NCI-H146 (cell line): ENCODE data around the gene ABL2.
"Not testable (repeated sequence)": the region's sequence is repeated elsewhere in the genome, so short reads cannot be mapped to it uniquely, and the experiment has no call there.

ENCODE experiments used
- DNase-seq: peaks from one replicate; lab custom pipeline; 2025; lab: John Stamatoyannopoulos, UW

The ABL2 gene

DNA sequence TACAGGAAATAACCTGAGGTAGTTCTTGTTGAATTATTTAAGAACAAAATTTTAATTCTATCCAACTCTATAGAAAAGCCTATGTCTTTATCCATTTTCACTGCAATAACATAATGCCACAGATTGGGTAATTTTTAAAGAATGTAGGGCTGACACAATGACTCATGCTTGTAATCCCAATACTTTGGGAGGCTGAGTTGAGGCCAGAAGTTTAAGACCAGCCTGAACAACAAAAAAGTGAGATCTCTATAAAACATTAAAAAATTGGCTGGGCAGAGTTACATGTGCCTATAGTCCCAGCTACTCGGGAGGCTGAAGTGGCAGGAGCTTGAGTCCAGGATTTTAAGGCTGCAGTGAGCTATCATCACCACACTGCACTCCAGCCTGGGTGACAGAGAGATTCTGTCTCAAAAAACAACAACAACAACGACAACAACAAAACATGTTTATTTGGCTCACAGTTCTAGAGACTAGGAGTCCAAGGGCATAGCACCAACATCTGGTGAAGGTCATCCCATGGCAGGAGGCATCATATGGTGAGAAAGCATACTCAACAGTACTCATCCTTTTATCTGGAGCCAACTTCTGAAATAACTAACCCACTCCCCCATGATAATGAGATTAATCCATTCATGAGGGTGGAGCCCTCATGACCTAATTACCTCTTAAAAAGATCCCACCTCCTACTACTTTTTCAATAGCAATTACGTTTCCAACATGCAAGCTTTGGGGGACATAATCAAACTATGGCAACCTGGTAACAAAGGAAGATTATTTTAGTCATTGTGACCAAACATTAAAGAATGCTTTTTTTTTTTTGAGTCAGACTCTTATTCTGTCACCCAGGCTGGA lies 59.6 kb downstream of the ABL2 start:
- DNase-seq = no peak

DNA sequence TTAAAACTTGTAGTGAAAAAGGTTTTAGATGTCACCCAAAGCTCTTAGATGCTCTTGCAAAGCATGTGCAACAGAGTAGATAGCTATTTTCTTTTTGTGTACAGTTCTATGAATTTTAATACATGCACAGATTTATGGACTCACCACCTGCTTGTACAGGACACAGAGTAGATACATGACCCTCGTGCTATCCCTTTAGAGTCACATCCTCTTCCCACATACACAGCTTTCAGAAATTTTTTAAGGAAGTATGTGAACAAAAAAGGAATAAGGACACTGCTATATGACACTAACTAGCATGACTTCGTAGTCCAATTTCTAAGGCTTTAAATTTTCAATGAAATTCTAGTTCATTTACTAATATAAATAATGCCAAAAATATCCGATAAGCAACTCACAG lies 60.9 kb downstream of the ABL2 start:
- no peak for DNase-seq

DNA sequence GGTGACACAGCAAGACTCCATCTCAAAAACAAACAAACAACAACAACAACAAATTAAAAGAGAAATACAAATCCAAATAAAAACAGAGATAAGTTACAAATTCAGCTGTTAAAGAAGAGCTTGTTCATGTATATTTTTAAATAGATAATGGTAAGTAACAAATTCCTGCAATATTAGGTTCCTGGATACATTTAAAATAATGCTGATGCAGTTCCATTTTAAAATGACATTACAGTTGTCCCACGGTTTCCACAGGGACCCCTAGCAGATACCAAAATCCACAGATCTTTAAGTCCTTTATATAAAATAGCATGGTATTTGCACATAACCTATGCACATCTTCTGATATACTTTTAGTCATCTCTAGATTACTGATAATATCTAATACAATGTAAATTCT lies 61.5 kb downstream of the ABL2 start:
- no peak for DNase-seq

DNA sequence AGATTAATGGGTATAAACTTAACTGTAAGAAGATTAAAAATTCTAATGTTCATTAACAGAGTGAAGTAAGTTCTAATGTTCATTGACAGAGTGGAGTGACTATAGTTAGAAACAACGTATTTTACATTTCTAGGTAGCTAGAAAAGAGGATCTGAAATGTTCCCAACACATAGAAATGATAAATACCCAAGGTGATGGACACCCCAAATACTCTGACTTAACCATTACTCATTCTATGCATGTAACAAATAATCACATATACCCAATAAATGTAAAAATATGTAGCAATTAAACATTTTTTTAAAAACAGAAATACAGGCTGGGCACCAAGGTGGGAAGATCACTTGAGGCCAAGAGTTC lies 62.1 kb downstream of the ABL2 start:
- DNase-seq = no peak

DNA sequence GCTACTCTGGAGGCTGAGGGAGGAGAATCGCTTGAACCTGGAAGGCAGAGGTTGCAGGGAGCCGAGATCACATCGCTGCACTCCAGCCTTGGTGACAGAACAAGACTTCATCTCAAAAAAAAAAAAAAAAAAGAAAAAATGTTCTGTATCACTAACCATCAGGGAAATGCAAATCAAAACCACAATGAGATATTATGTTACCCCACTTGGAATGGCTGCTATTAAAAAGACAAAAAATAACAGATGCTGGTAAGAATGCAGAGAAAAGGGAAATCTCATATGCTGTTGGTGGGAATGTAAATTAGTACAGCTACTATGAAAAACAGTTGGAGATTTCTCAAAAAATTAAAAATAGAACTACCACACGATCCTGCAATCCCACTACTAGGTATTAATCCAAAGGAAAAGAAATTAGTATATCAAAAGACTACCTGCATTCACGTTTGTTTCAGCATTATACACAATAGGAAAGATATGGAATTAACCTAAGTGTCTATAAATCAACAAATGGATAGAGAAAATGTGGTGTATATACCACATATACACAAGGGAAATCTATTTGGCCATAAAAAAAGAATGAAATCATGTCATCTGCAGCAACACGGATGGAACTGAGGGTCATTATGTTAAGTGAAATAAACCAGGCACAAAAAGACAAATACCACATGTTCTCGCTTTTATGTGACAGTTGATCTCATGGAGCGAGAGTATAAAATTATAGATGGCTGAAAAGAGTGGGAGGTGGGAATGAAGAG lies 62.6 kb downstream of the ABL2 start:
- DNase-seq = no peak

DNA sequence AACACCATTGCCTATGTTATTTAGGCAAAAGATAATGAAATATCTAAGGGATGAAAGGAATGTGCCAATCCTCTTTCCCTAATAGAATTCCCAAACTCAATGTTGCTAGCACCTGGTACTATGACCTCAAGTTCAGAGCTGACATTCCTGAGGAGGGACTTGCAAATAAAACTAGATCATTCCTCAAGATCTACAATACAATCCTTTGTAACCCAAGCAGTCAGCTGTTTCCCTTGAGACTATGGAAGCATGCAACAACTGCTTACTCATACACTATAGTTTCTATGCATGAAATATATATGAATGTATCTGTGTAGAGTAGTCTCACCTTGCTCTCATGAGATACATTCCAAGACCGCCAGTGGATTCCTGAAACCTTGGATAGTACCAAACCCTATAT lies 65.0 kb downstream of the ABL2 start:
- no peak for DNase-seq

DNA sequence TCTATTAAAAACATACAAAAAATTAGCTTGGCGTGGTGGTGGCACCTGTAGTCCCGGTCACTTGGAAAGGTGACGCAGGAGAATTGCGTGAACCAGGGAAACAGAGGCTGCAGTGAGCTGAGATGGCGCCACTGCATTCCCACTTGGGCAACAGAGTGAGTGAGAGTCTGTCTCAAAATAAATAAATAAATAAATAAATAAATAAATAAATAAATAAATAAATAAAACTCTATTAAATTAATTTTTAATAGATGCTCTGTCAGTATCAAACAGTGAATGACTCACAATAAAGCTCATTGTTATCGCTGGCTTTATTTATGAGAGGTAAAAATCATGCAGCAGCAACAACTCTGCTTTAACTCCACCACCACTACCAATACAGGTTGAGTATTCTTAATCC lies 72.8 kb downstream of the ABL2 start:
- DNase-seq = no peak

DNA sequence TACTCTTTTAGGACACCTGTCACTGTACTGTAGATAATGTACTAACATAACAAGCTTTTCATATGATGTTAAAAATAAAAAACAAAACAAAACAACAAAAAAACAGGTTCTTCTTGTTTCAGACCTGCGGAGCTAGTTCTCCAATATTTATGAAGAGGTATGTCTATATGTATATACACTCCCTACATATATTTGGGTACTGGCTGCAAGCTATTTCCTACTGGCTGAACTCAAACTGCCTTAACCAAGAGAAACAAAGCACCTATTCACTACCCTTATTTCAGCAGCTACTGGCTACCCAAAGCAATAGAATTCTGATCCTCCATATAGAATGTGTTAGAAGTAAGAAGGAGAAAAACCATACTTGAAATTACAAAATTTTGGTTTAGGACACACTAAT lies 73.5 kb downstream of the ABL2 start:
- no peak for DNase-seq

DNA sequence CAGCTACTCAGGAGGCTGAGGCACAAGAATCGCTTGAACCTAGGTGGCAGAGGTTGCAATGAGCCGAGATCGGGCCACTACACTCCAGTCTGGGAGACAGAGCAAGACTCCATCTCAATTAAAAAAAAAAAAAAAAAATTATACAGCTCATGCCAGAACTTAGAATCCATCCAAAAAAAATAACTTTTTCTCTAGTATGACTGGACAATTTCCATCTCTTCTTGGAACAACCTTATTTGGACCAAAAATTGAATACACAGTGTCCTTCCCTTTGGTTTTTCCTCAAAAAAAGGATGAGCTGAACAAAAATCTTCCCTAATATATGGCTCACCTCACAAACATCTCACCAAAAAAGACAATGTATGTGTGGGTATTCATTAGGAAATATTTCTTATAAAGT lies 73.9 kb downstream of the ABL2 start:
- DNase-seq = no peak

DNA sequence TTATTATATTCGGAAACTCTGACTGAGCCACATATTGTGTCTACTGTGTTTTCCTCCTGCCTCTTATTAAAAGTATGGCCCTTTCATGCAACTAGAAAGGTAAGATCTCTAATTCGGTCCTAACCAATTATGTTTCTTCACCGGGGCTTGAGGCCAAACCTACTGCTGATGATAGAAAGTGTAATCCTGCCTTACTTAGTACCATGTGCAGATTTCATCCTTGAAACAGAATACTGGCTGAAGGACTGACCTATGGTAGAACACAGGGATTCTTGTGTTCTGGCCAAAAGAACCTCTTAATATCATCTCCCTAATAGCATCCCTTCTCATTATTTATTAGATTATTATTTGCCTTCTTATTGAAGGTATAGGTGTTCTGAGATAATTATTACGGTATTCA lies 75.0 kb downstream of the ABL2 start:
- no peak for DNase-seq

DNA sequence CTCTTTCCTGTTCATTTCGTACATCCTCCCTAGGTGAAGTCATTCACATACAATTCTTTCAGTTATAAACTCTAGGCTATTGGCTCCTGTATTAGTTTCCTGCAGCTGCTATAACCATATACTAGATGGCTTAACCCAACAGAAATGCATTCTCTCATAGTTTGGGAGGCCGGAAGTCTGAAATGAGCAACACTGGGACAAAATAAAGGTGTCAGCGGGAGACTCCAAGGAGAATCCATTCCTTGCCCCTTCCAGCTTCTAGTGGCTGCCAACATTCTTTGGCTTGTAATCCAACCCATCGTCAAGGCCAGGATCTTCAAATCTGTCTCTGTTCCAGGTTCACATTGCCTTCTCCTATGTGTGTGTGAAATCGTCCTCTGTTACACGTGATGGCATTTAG lies 76.3 kb downstream of the ABL2 start:
- DNase-seq = no peak

DNA sequence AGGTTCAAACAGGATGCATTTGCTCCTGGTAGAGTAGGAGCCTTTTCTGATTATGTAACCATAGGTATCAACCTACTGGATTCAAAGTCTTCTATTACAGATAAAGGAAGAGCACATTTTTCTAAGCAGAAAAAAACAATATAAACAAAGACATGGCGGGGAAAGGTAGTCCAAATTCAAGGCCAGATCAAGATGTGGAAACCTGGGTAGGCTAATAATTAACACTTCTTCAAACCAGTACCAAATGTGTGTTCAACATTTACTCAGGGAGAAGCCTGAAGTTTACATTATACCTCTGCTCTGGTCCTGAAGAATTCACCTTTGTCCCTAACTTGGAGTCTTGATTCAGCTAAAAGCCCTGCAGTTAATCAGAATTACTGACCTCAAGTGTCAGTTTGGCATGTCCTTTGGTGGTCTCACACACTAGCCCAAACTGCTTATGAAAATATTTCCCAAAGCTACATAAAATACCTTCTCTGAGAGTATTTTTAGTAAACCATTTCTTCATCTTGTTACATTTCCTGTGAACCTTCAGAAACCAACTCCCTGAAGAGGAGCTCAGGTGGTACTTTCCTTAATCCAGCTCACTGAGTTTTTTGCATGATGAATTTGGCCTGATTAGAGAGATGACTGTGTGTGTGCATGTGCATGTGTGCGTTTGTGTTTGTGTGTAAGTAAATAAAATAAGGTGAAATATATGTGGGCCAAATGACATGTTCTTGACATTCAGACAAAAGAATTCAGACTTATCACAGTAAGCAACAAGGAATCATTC lies 77.4 kb downstream of the ABL2 start:
- no peak for DNase-seq

DNA sequence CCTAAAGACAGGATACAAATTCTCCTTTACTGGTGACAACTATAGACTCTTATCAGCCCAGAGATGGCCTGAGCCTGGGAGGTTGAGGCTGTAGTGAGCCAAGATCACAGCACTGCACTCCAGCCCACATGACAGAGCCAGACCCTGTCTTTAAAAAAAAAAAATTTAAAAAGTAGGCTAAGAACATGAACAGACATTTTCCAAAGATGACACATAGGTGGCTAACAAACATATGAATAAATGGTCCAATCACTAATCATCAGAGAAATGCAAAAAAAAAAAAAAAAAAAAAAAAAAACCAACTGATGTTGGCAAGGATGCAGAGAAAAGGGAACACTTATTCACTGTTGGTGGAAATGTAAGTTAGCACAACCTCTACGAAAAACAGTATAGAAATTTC lies 82.6 kb downstream of the ABL2 start:
- no peak for DNase-seq

DNA sequence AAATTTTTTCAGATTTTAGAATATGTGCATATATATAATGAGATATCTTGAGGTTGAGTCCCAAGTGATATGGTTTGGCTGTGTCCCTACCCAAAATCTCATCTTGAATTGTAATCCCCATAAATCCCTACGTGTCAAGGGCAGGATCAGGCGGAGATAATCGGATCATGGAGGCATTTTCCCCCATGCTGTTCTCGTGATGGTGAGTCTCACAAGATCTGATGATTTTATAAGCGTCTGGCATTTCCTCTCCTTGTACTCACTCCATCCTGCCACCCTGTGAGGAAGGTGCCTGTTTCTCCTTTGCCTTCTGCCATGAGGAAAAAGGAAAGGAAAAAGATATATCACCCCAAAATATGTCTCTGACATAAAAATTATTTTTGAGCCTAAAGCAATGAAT lies 83.0 kb downstream of the ABL2 start:
- DNase-seq = no peak

DNA sequence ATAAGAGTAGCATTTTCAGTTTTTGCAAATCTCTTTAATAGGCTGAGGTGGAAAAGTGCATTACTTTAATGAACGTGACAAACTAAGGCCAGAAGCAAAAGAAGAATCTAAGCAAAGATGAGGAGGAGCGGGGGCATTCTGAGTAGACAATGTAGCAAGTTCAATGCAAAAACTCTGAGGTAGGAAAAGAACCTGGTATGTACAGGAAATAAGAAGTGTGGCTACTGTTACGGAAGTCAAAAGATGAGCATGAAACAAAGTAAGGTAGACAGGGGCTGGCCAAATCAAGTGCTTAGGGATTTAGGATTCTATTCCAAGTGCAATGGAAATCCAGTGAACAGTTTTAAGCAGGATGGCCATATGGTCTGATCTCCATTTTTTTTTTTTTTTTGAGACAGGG lies 84.0 kb downstream of the ABL2 start:
- DNase-seq = no peak

DNA sequence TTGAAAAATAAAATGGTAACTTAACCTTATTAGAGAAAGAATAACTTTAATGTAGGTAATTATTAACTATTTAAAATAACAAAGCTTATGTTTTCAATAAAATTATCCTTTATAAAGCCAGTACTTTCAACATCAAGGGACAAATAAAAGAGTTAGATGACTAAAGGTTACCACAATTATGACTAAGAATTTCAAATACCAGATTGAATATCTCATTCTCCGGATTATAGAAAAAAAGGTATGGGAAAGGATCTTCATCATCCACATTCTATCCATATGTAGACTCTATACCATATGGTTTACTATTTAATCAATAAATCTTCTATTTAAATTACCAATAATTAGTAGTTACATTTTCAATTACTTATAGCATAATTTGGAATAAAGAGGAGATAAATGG lies 84.9 kb downstream of the ABL2 start:
- no peak for DNase-seq

DNA sequence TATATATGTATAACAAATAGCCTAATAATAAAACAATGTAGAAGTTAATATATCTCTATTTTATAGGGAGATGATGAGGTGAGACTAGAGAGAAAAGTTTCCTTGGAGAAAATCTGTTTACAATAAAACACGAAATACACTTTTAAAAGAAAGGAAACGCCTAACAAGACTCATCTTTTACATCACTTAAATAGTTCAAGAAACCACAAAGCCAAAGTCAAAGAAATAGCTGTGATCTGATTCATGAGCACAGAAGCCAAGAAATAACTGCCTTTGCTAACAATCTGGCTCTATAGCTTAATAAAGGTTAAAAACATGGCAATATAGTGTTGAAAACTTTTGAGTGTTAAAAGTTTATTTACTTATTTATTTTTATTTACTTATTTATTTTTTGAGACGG lies 86.2 kb downstream of the ABL2 start:
- no peak for DNase-seq

DNA sequence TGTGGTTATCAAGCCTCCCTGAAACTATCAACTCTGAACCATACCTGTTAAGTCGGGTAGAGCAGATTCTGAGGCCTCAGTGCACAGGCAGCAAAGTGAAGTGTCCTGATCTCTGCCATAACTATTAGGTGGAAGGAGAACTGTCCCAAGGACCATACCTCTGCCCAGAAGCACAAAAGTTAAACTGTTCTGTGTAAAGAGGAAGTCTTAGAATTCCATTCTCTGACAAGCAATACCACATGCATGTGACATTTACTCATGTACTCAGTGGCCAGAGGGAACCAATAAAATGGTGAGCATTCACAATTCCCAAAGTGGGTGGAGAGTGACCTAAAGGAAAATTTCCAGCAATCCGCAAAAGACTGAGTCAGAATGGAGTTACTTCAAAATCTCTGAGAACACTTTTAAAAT lies 86.6 kb downstream of the ABL2 start:
- DNase-seq = no peak

DNA sequence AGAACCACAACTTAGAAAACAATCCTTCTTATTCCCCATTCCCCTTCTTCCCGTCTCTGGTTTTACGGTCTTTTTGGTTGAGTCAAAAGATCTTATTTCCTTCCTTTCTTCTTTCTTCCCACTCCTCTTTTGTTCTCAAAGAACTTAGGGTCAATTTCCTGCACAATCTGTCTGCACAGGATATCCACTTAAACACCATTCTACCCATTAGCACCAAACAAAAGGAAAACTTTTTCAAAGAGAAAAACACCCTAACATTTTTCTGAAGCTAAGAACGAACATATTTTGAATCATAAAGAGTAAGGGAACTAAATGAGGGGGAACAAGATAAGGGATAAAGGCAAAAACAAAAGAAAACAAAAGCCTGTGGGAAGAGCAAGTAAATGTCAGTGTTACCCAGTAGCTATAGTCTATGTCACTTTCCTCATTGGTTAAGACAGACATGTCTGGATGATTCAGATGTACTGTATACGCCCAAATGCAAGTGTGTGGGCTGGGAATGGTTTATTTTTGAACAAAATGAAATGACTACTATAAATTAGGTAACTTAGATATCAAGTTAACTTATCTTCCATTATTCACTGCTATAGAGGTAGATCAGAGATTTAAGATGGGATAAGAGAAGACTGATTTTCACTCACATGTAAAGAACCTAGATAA lies 87.8 kb downstream of the ABL2 start:
- no peak for DNase-seq

DNA sequence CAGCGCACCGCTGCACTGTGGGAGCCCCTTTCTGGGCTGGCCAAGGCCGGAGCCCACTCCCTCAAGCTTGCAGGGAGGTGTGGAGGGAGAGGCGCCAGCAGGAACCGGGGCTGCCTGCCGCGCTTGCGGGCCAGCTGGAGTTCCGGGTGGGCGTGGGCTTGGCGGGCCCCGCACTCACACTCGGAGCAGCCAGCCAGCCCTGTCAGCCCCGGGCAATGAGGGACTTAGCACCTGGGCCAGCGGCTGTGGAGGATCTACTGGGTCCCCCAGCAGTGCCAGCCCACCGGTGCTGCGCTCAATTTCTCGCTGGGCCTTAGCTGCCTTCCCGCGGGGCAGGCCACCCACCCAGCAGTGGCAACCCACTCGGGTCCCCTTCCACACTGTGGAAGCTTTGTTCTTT lies 90.7 kb downstream of the ABL2 start:
- DNase-seq = not testable (repeated sequence)

DNA sequence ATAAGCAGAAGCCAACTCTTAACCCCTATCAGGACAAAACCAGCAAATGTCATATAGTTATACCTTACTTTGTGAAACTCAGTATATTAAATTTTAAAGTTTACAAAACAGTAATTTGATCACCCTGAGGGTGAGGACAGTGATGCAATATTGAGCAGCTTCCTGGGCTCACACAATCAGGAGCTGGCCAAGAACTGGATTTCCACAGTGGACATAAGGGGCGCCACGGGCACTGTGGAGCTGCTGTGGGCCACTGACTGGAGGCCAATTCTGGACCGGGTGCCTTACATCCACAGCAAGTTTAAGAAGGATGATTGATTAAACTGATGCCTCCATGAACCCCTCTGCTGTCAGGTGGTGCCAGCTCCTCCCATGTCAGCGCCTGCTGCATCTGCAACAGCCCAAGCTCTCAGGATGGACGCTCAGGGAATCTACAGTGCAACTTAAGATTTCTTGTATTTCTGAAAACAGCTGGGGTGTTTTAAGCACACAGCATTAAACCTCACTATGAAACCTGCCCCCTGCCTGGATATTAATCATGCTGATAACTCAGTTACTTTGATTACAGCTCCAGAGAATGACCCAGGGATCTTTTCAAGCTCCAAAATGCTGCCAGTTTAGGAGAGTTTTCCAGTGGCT lies 91.7 kb downstream of the ABL2 start:
- no peak for DNase-seq

DNA sequence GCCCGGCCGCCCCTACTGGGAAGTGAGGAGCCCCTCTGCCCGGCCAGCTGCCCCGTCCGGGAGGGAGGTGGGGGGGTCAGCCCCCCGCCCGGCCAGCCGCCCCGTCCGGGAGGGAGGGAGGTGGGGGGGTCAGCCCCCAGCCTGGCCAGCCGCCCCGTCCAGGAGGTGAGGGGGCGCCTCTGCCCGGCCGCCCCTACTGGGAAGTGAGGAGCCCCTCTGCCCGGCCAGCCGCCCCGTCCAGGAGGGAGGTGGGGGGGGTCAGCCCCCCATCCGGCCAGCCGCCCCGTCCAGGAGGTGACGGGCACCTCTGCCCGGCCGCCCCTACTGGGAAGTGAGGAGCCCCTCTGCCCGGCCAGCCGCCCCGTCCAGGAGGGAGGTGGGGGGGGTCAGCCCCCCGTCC lies 93.8 kb downstream of the ABL2 start:
- not testable (repeated sequence) for DNase-seq
